Endothelial cell of umbilical vein (primary cell): Measurements from ENCODE around the gene TBC1D9. TPM values are rescaled to one million over a fixed set of nuclear protein-coding genes. Genes with fewer than 3 reads are reported as not detected.
"Not testable (repeated sequence)": the region's sequence is repeated elsewhere in the genome, so short reads cannot be mapped to it uniquely, and the experiment has no call there.

Source experiments
- BruUV-seq: library from RNA; stranded (reverse); fragments of 400-500 nt; replicated peaks from 2 replicates; lab custom pipeline; 2021; lab: Mats Ljungman, UMichigan
- CTCF ChIA-PET: fragments of 300-600, 350-600 bp; sonication (Branson Sonifier 250); formaldehyde crosslinking; loops from one replicate; lab custom pipeline; 2021; ENCODE audit warnings: antibody characterized with exemption, inconsistent platforms; lab: Charles Lee
- POLR2A ChIA-PET: fragments of 300-600, 350-600 bp; sonication (Branson Sonifier 250); formaldehyde crosslinking; loops from one replicate; lab custom pipeline; 2021; ENCODE audit warnings: antibody characterized with exemption, inconsistent platforms; lab: Charles Lee
- DNase-seq: peaks from one replicate; pipeline ENCODE4 v3.0.0-alpha.2; 2011; ENCODE audit warnings: low read depth, low spot score
- FAIRE-seq: peaks from 2 replicates; lab custom pipeline; 2011; peaks lifted over from hg19 to GRCh38; lab: Jason Lieb, UNC
- H2AFZ ChIP-seq: 2 replicates; pipeline ENCODE4 v1.6.0; 2012; ENCODE audit warnings: low read depth, low read length, control low read depth, inconsistent platforms
- H3K27ac ChIP-seq: 2 replicates; pipeline ENCODE4 v1.5.1; 2011; ENCODE audit warnings: low read depth, mild to moderate bottlenecking, control low read depth, low read length, moderate library complexity; ENCODE audit not compliant: insufficient read depth
- H3K27me3 ChIP-seq, 2 experiments: 2 replicates each; pipeline versions ENCODE4 v1.6.0 to v1.6.1; 2011; ENCODE audit warnings: low read length in 2 of 2, mixed read lengths in 1 of 2; ENCODE audit not compliant: control insufficient read depth in 2 of 2, insufficient read depth in 2 of 2
- H3K36me3 ChIP-seq, 2 experiments: 2 replicates in 1 of 2; 3 replicates in 1 of 2; pipeline ENCODE4 v1.5.1; 2011; ENCODE audit warnings: low read length in 2 of 2, mild to moderate bottlenecking in 1 of 2, moderate library complexity in 1 of 2; ENCODE audit not compliant: control insufficient read depth in 2 of 2, insufficient read depth in 2 of 2; ENCODE audit errors: extremely low read depth in 1 of 2
- H3K4me1 ChIP-seq: 3 replicates; pipeline ENCODE4 v1.5.1; 2011; ENCODE audit warnings: mild to moderate bottlenecking, low read length; ENCODE audit not compliant: control insufficient read depth, insufficient read depth; ENCODE audit errors: extremely low read depth
- H3K4me2 ChIP-seq: 2 replicates; pipeline ENCODE4 v1.6.1; 2011; ENCODE audit warnings: low read length, control low read depth, mixed read lengths; ENCODE audit not compliant: insufficient read depth
- H3K4me3 ChIP-seq, 3 experiments: fragments of 200-600 bp in 1 of 3; sonication (generic), shearing (Covaris generic) in 1 of 3; replicated peaks in 1 of 3; 2 replicates each; pipeline ENCODE4 v1.5.1; 2011 to 2016; ENCODE audit warnings: control low read depth in 3 of 3, low read length in 3 of 3, mild to moderate bottlenecking in 2 of 3, inconsistent platforms in 1 of 3, low read depth in 1 of 3, moderate library complexity in 1 of 3; ENCODE audit not compliant: insufficient read depth in 1 of 3
- H3K79me2 ChIP-seq: 2 replicates; pipeline ENCODE4 v1.6.0; 2012; ENCODE audit warnings: low read length, inconsistent platforms; ENCODE audit not compliant: control insufficient read depth, insufficient read depth
- H3K9ac ChIP-seq: replicated peaks from 2 replicates; pipeline ENCODE3; 2011; ENCODE audit warnings: low read length, control low read depth; ENCODE audit not compliant: insufficient read depth; ENCODE audit errors: extremely low read depth
- H3K9me1 ChIP-seq: replicated peaks from 3 replicates; pipeline ENCODE4 v1.6.0; 2011; ENCODE audit warnings: mild to moderate bottlenecking, low read length; ENCODE audit not compliant: control insufficient read depth, insufficient read depth; ENCODE audit errors: extremely low read depth
- H3K9me3 ChIP-seq: replicated peaks from 2 replicates; pipeline ENCODE4 v1.5.1; 2012; ENCODE audit warnings: low read length, inconsistent platforms; ENCODE audit not compliant: control insufficient read depth, insufficient read depth
- H4K20me1 ChIP-seq: replicated peaks from 2 replicates; pipeline ENCODE3; 2011; ENCODE audit warnings: mild to moderate bottlenecking, low read length; ENCODE audit not compliant: control insufficient read depth, insufficient read depth; ENCODE audit errors: extremely low read depth
- CTCF ChIP-seq, 2 donors: IDR thresholded peaks; 1 replicate in 1 of 2; 2 replicates in 1 of 2; pipeline ENCODE4 v1.5.1; 2011; ENCODE audit warnings: low read length in 2 of 2, mild to moderate bottlenecking in 2 of 2, moderate library complexity in 2 of 2, control low read depth in 1 of 2, inconsistent platforms in 1 of 2, low read depth in 1 of 2; ENCODE audit not compliant: insufficient read depth in 1 of 2; ENCODE audit errors: extremely low read depth in 1 of 2
- dilution Hi-C: fragments of 300-500 bp; cut with MboI; formaldehyde crosslinking; loops from one replicate; pipeline ENCODE4 v1.15.0; 2019; ENCODE audit warnings: low sequenced_read_pairs; ENCODE audit not compliant: extremely low pct_ligation_motif_present
- intact Hi-C: fragments of 100-400 bp; cut with micrococcal nuclease; formaldehyde crosslinking; loops from one replicate; pipeline ENCODE4 v1.10.0; 2022
- polyA plus RNA-seq, 4 experiments: library from polyadenylated mRNA; depleted of rRNA in 3 of 4; stranded (reverse) in 3 of 4; unstranded in 1 of 4; fragments of >200 nt; gene quantifications; 2 replicates each; pipeline versions ENCODE4 v1.2.1 to v1.2.3, GENCODE V29; 2011 to 2012; ENCODE audit warnings: missing spikeins in 1 of 4
- total RNA-seq: library from RNA; stranded (reverse); gene quantifications from 2 replicates; pipeline ENCODE4 v1.2.3, GENCODE V29; 2021

The TBC1D9 gene
- total and polyA plus RNA-seq, 2 donors (not counting 3 experiments of a cell fraction or from before 2014, with no cell fraction given) = 21.7 to 45.3 TPM

DNA sequence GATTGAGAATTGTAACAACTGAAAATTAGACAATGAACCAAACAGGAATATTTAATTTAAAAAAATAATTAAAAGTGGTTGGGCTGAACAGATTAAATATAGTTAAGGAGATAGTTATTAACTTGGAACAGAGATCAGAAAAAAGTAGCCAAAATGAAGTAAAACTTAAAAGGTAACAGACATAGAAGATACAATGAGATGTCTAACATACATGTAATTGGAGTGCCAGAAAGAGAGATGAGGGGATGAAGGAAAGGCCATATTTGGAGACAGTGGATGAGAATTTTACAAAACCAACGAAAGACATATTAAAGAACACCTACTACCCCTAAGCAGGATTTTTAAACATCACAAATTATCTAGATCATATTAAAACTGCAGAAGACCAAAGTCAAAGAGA, 8.0 kb downstream of the TBC1D9 start:
- BruUV-seq = no TSS peak
- dilution Hi-C loops = no loop called here
- DNase-seq (no peak), FAIRE-seq (no peak)
- Histone ChIP-seq H3K4me3 (no peak overlapping the region), H3K36me3 (no peaks in the 10 kb centered on the region), H3K4me1 (peaks cover 9% of the 10 kb centered on the region), H3K27me3 (no peaks in the 10 kb centered on the region), H3K9me3 (no peaks in the 10 kb centered on the region), H3K79me2 (peaks cover 61% of the 10 kb centered on the region), H3K4me2 (no peak overlapping the region), H3K9me1 (no peaks in the 10 kb centered on the region), H3K9ac (no peak overlapping the region), H4K20me1 (peaks cover 14% of the 10 kb centered on the region), H2AFZ (no peak overlapping the region), H3K27ac (no peak overlapping the region)
- intact Hi-C loops = no loop called here
- no peak for TF ChIP-seq CTCF (IDR thresholded peaks at IDR 0.05; ENCODE audit: extremely low read depth in 1 of 2, insufficient read depth in 1 of 2, low read depth in 1 of 2, low read length in 2 of 2)
- CTCF ChIA-PET = no interaction called here
- POLR2A ChIA-PET = interaction anchor here (1.2 kb wide), 1 partner anchor 8 kb away, joined by 4 read pairs; the partner anchor contains the start of gene TBC1D9

DNA sequence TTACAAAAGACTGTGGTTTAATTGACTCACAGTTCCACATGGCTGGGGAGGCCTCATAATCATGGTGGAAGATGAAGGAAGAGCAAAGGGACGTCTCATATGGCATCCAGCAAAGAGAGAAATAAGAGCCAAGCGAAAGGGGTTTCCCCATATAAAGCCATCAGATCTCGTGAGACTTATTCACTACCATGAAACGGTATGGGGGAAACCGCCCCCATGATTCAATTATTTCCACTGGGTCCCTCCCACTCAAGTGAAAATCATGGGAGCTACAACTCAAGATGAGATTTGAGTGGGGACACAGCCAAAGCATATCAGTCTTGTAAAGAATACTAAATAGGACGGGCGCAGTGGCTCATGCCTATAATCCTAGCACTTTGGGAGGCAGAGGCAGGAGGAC, 9.6 kb downstream of the TBC1D9 start:
- H3K36me3 ChIP-seq, H3K27me3 ChIP-seq, H3K9me1 ChIP-seq, POLR2A ChIA-PET, DNase-seq, H3K9ac ChIP-seq, H3K9me3 ChIP-seq, BruUV-seq, H3K4me3 ChIP-seq, dilution Hi-C loops, FAIRE-seq, H3K4me2 ChIP-seq, H3K27ac ChIP-seq, H2AFZ ChIP-seq, intact Hi-C loops: not testable (repeated sequence)
- CTCF ChIA-PET = interaction anchor here (1.7 kb wide), 1 partner anchor 10 kb away, joined by 6 read pairs; no protein-coding TSS in a partner anchor
- H3K4me1 ChIP-seq = peaks cover 17% of the 10 kb centered on the region
- peaks cover 55% of the 10 kb centered on the region for H3K79me2 ChIP-seq
- H4K20me1 ChIP-seq = peaks cover 21% of the 10 kb centered on the region
